Lung microvascular endothelial cell (primary cell): ENCODE data around the gene RASIP1. TPM values are rescaled to one million over a fixed set of nuclear protein-coding genes. Genes with fewer than 3 reads are reported as not detected.

ENCODE experiments used
- DNase-seq, 2 donors: peaks; one replicate each; pipeline versions ENCODE4 v3.0.0 to v3.0.0-alpha.2; 2010; ENCODE audit warnings: low read depth in 2 of 2
- total RNA-seq: library from RNA; depleted of rRNA; stranded (reverse); fragments of >200 nt; gene quantifications from 2 replicates; pipeline ENCODE4 v1.2.1, GENCODE V29; 2014

RASIP1 gene
- total RNA-seq, 1 donor from 2014 or later = 74.0 TPM

GRCh38 chr19:48756212-48756611 is 15.8 kb upstream of the RASIP1 start:
- no peak for DNase-seq

- DNase-seq = no peak
Observed at GRCh38 chr19:48755787-48756186, 15.4 kb upstream of the RASIP1 start.

GRCh38 chr19:48755084-48755641 is 14.8 kb upstream of the RASIP1 start, which contains the start of gene FGF21:
Gene FGF21 (plus strand): TSS chr19:48755524. CDS start chr19:48756237, 713 bp downstream.
- no peak for DNase-seq

GRCh38 chr19:48752496-48753365 is 12.3 kb upstream of the RASIP1 start, which contains the start of gene FUT1:
Gene FUT1 (minus strand): TSS chr19:48752641. CDS start chr19:48751281, 1,360 bp downstream.
- peak; percentile 59 to 62 for DNase-seq

- DNase-seq = peak in 1 of 2 donors; percentile 20
Observed at GRCh38 chr19:48751845-48752495, 11.6 kb upstream of the RASIP1 start.

- DNase-seq = no peak
Observed at GRCh38 chr19:48750771-48751504, 10.5 kb upstream of the RASIP1 start.

DNA sequence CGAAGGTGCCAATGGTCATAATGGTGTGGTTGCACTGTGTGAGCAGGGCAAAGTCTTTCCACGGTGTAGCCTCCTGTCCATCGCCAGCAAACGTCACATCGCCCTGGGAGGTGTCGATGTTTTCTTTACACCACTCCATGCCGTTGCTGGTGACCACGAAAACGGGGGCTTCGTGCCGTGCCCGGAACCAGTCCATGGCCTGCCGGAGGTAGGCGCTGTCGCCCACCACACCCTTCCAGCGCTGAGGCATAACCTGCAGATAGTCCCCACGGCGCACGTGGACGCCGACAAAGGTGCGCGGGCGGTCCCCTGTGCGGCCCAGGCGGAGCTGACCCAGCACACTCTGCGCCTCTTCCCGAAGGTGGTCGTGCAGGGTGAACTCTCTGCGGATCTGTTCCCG is 9.9 kb upstream of the RASIP1 start:
- no peak for DNase-seq

DNA sequence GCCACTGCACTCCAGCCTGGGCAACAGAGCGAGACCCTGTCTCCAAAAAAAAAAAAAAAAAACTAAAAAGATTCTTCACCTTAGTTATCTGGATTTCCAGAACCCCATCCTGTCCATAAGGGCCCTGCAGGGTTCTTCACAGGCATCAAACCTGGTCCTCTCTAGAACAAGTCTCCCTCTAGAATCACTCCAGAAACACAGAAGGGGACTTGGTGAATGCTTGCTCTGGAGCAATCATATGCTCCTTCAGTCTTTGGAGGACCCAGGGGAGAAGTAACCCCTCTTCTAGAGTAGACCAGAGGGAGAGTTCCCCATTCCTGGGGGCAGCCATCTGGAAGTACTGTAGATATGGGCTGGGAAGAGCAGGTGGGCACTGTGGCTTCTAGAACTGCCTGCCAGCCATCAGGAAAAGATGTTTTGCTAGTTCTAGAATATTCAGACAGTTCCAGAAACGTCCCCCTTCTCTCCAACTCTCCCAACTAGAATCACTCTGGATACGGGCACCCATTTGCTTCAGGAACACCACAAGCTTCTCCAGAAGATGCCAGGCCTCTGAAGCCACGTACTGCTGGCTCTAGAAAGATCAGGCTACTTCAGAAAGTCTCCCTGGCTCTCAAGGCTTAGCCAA is 9.3 kb upstream of the RASIP1 start:
- DNase-seq = no peak

- peak; percentile 91 to 94 for DNase-seq
Observed at GRCh38 chr19:48746738-48747575, 6.5 kb upstream of the RASIP1 start, which contains the start of gene IZUMO1. Gene IZUMO1 (minus strand): TSS chr19:48746909. CDS start chr19:48745859, 1,050 bp downstream.

- DNase-seq = no peak
Observed at GRCh38 chr19:48746110-48746509, 5.7 kb upstream of the RASIP1 start.

DNA sequence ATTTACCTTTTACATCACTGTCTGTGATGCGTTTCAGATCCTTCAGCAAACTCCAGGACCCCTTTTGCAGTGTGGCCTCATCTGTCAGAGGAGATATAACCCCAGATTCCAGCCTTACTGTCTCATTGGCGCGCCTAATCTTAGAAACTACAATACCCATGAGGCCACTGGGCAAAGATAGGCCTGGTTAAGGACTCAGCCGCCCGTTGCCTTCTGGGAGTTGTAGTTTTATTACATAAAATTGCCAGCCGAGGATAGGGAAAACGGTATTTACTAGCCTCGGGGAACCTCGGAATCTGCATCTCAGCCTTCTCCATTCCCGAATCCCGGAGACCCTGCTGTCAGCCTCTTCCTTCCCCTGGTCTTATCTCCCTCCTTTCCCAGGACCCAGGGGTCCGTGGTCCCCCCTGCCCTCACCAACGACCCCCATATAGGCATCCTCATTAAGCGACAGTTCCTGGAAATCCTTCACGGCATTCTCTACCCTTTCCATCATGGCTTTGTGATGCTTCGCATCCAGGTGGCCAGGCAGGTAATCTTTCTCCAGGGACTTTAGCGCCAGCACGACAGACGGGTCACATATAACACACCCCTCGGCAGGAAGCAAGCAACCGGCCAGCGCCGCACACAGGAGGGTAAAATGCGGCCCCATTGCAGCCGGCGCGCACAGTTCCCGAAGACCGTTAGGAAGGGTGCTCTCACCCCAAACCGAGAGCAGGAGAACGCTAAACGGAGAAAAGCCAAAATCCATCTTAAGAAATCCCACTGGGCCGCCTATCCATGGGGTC is 5.0 kb upstream of the RASIP1 start:
- peak; percentile 69 to 79 for DNase-seq

GRCh38 chr19:48742096-48742495 is 1.7 kb upstream of the RASIP1 start:
- DNase-seq = no peak

GRCh38 chr19:48741129-48741999 is 954 bp upstream of the RASIP1 start:
- DNase-seq = peak; percentile 49 to 55

- no peak for DNase-seq
Observed at GRCh38 chr19:48739404-48740163, 826 bp downstream of the RASIP1 start.

- DNase-seq = peak; percentile 93 to 97
Observed at GRCh38 chr19:48738557-48739403, 1.6 kb downstream of the RASIP1 start.

DNA sequence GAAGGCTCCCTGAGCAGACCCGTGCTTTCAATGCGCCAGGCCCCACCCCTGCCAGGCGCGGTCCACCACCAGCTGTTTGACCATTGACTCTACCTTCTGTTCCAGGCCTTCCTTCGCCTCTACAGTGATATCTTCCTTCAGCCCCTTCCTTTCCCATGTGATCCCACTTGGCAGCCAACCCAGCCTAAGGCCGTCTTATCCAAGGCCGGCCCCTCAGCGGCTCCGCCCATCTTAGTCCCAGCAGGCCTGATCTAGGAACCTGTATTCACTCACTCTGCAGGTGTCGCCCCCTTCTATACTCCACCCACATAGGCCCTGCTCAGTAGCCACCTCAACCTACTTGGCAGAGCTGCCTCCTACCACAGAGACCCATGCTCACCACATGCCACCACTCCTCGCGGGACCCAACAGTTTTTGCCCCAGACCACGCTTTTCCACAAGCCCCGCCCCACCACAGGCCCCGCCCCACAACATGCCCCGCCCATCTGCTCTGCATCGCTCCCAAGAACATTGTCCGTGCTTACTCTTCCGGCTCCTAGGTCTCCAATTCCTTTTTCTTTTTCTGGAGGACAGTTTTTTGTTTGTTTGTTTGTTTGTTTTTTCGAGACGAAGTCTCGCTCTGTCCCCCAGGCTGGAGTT is 2.9 kb downstream of the RASIP1 start:
- DNase-seq = peak in 1 of 2 donors; percentile 61
